Ishikawa (cell line): ENCODE results near the gene HYAL2.

Experiments
- CEBPB ChIP-seq: IDR thresholded peaks from 2 replicates; pipeline ENCODE4 v1.6.1; 2012
- CREB1 ChIP-seq: IDR thresholded peaks from 2 replicates; pipeline ENCODE4 v1.6.1; 2012; ENCODE audit warnings: low read depth
- EGR1 ChIP-seq: IDR thresholded peaks from 2 replicates; pipeline ENCODE4 v1.6.1; 2012
- EP300 ChIP-seq: IDR thresholded peaks from 2 replicates; pipeline ENCODE4 v1.6.1; 2012; ENCODE audit warnings: borderline replicate concordance
- FOXM1 ChIP-seq: IDR thresholded peaks from 2 replicates; pipeline ENCODE4 v1.6.1; 2012; ENCODE audit warnings: low read depth, borderline replicate concordance
- NFIC ChIP-seq: IDR thresholded peaks from 2 replicates; pipeline ENCODE4 v1.6.1; 2012
- RAD21 ChIP-seq: IDR thresholded peaks from 2 replicates; pipeline ENCODE4 v1.6.1; 2012; ENCODE audit warnings: low read depth
- TAF1 ChIP-seq: IDR thresholded peaks from 2 replicates; pipeline ENCODE4 v1.6.1; 2012; ENCODE audit warnings: low read depth, mild to moderate bottlenecking
- TCF12 ChIP-seq: IDR thresholded peaks from 2 replicates; pipeline ENCODE4 v1.6.1; 2012; ENCODE audit warnings: low read depth
- TEAD4 ChIP-seq: IDR thresholded peaks from 2 replicates; pipeline ENCODE4 v1.6.1; 2012
- YY1 ChIP-seq: IDR thresholded peaks from 2 replicates; pipeline ENCODE4 v1.6.1; 2012; ENCODE audit warnings: low read depth
- ZBTB7A ChIP-seq: IDR thresholded peaks from 2 replicates; pipeline ENCODE4 v1.6.1; 2012; ENCODE audit warnings: low read depth
- TF ChIP-seq, protein P1 (sequence below): IDR thresholded peaks from 2 replicates; pipeline ENCODE4 v1.6.1; 2012; ENCODE audit warnings: low read depth, mild to moderate bottlenecking
- TF ChIP-seq, protein P2 (sequence below): IDR thresholded peaks from 2 replicates; pipeline ENCODE4 v1.6.1; 2012
- TF ChIP-seq, protein P3 (sequence below): IDR thresholded peaks from 2 replicates; pipeline ENCODE4 v1.6.1; 2012

HYAL2 gene

DNA sequence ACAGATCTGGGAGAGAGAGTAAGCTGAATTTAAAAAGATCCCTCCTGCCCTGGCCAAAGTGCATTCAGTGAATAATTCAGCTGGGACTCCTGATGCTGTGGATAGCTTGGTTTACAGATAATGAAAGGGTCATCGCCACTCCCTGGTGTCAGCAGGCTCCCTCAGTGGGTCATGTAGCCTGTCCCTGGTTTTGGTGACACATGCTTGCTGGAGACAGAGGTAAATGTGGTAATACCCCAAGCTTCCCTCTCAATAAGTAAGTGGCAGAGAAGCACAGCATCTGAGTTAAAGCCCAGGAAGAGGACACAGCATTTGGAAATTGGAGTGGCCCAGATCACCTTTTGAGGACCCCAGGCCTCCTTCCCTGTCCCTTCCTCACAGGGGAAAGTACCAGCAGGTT is 34.9 kb upstream of the HYAL2 start:
- TF ChIP-seq CEBPB = no peak
- TF ChIP-seq, protein P1, sequence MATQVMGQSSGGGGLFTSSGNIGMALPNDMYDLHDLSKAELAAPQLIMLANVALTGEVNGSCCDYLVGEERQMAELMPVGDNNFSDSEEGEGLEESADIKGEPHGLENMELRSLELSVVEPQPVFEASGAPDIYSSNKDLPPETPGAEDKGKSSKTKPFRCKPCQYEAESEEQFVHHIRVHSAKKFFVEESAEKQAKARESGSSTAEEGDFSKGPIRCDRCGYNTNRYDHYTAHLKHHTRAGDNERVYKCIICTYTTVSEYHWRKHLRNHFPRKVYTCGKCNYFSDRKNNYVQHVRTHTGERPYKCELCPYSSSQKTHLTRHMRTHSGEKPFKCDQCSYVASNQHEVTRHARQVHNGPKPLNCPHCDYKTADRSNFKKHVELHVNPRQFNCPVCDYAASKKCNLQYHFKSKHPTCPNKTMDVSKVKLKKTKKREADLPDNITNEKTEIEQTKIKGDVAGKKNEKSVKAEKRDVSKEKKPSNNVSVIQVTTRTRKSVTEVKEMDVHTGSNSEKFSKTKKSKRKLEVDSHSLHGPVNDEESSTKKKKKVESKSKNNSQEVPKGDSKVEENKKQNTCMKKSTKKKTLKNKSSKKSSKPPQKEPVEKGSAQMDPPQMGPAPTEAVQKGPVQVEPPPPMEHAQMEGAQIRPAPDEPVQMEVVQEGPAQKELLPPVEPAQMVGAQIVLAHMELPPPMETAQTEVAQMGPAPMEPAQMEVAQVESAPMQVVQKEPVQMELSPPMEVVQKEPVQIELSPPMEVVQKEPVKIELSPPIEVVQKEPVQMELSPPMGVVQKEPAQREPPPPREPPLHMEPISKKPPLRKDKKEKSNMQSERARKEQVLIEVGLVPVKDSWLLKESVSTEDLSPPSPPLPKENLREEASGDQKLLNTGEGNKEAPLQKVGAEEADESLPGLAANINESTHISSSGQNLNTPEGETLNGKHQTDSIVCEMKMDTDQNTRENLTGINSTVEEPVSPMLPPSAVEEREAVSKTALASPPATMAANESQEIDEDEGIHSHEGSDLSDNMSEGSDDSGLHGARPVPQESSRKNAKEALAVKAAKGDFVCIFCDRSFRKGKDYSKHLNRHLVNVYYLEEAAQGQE = no peak
- no peak for TF ChIP-seq FOXM1
- no peak for TF ChIP-seq TCF12
- no peak for TF ChIP-seq ZBTB7A
- no peak for TF ChIP-seq CREB1
- TF ChIP-seq RAD21 = no peak
- TF ChIP-seq EP300 = no peak
- TF ChIP-seq TEAD4 = no peak
- TF ChIP-seq NFIC = no peak
- TF ChIP-seq, protein P2, sequence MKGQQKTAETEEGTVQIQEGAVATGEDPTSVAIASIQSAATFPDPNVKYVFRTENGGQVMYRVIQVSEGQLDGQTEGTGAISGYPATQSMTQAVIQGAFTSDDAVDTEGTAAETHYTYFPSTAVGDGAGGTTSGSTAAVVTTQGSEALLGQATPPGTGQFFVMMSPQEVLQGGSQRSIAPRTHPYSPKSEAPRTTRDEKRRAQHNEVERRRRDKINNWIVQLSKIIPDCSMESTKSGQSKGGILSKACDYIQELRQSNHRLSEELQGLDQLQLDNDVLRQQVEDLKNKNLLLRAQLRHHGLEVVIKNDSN = no peak
- TF ChIP-seq TAF1 = no peak
- no peak for TF ChIP-seq YY1
- TF ChIP-seq, protein P3, sequence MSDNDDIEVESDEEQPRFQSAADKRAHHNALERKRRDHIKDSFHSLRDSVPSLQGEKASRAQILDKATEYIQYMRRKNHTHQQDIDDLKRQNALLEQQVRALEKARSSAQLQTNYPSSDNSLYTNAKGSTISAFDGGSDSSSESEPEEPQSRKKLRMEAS = no peak
- no peak for TF ChIP-seq EGR1

DNA sequence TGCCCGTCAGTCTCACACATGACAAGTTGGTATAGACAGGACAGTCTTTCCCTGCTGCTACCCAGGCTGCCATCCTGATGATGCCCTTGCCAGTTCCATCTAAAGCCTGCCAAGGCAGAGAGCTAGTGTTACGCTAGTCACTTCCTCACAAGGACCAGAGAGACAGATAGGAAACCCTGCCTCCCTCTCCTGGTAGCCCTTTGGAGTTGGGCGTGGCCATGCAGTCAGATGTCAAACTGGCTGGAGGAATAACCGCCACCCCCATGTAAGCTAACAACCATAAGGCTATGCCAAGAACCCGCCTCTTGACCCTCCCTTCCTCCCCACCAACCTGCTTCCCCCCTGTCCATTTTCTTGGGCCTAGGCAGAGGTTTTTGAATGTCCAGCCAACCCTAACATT is 34.0 kb upstream of the HYAL2 start:
- TF ChIP-seq EP300 (no peak), TEAD4 (no peak), TCF12 (no peak), EGR1 (no peak), FOXM1 (no peak), NFIC (no peak), TAF1 (no peak), YY1 (no peak), CREB1 (no peak), ZBTB7A (no peak)
- TF ChIP-seq, protein P1 = no peak

DNA sequence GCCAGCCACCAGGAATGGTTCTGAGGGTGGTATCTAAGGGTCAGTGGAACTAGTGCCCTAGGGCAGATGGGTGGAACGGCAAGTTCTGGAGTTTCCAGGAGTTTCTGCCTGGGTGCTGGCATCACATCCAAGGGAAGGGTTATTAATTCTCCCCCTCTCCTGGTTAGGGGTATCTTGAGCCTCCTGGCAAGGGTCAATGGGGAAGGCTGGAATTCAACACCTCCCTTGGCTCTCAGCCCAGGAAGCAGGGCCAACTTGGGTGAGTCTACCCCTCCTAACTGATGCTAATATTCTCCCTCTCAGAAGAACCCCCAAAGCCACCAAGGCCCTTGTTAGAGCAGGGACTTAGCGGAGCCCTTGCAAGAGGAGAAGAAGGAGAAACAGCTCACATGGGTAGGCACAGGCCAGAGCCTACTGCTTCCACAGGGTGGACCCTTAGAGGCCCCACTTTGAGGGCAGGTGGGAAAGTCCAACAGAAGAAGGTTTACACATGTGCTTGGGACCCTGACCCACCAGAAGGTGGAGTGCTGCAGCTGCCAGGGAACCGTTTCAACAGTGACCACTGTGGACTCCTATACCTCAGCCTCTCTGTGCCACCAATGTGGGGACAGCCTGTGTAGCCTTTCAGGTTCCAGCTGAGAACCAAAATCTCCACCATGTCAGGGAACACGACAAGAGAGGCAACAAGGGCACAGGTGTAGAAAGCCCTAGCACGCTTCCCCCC is 33.4 kb upstream of the HYAL2 start:
- TF ChIP-seq EP300 = no peak
- peak; percentile 27; the same call in 1 of the 2 replicates for TF ChIP-seq NFIC
- TF ChIP-seq CREB1 = no peak
- TF ChIP-seq CEBPB = no peak
- TF ChIP-seq, protein P2 = no peak

DNA sequence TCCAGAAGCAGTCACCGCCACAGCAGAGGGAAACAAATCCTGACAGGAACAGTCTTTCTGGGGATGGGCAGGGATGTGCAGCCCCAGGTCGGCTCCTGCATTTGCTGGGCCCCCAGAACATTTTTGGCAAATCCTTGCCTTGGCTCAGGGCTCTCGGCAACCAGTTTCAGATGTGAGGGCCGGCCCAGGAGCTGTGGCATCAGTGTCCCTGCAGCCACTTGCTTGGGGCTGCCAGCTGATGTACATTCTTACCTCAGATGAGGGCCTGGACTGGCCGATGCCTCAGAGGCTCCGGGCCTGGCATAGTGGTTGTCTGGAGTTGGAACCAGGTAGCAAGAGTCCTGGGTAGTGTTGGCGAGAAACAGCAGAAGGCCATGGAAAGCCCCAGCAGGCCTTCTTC is 32.3 kb upstream of the HYAL2 start:
- TF ChIP-seq EGR1 (no peak), TAF1 (no peak), YY1 (no peak), TCF12 (no peak), RAD21 (no peak), CEBPB (no peak), CREB1 (no peak), TEAD4 (no peak)
- TF ChIP-seq, protein P3 = no peak
- TF ChIP-seq, protein P1 = no peak
